Activated T-cell treated with anti-CD3 and anti-CD28 coated beads, Interleukin-2, amount 50 U/mL, for 24 hours (primary cell): Measurements from ENCODE around the gene SLC6A15.

Experiments used
- DNase-seq: peaks from one replicate; pipeline ENCODE4 v3.0.0-alpha.2; 2020
- H3K27ac Mint-ChIP-seq: 2 replicates; pipeline ENCODE4 v1.8.0; 2020; ENCODE audit warnings: mild to moderate bottlenecking, mixed read lengths
- H3K27me3 Mint-ChIP-seq: 2 replicates; pipeline ENCODE4 v1.8.0; 2020; ENCODE audit warnings: mixed read lengths
- H3K36me3 Mint-ChIP-seq: 2 replicates; pipeline ENCODE4 v1.8.0; 2020; ENCODE audit warnings: low read depth, mixed read lengths
- H3K4me1 Mint-ChIP-seq: 2 replicates; pipeline ENCODE4 v1.8.0; 2020; ENCODE audit warnings: low read depth, mixed read lengths
- H3K4me3 Mint-ChIP-seq: 2 replicates; pipeline ENCODE4 v1.8.0; 2020; ENCODE audit warnings: mild to moderate bottlenecking, moderate library complexity, mixed read lengths
- H3K9me3 Mint-ChIP-seq: 2 replicates; pipeline ENCODE4 v1.8.0; 2020; ENCODE audit warnings: mixed read lengths

Gene SLC6A15

DNA sequence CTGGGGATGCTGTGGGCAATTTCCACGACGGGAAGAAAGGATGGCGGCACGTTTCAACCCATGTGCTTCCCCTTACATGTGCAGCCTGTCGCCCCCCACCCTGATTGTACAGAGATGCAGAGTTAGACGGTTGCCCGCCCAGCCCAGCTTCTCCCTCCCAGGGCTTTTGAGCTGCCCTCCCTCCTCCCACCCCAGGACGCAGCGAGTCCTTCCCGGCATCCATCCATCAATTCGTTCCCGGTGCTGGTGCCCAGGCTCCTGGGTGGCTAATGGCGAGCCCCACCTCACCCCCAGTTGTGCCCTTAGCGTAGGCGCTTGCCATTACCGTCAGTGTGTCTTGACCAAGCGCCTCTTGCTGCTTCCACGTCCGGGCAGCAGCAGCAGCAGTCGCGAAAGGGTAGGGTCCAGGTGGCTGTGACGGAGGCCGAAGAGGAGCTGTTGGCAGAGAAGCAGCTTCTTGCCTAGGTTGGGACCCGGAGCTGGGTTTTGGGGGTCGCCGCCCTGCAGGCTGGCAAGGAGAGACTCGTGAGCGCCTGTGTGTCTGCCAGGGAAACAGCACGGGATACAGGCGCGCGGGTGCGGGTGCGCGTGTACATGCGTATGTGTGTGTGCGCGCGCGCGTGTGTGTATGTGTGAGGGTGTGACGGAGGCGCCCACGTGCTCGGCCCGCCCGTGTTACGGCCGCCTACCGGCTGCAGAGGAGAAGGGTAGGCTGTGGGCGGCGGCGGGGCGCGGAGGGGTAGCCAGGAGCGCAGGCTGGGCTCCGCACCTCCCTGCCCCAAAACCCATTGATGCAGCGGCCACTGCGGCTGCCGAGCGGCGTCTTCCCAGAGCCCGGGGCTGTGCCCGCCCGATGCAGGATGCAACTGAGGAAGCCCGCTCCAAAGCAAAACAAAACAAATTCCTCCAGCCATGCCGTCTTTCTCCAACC is at the start of gene SLC6A15:
Gene SLC6A15, minus strand, starts transcription at position 602 of the 931 bp plus-strand sequence. CDS start 20,679 bp downstream, outside the sequence.
- Mint-ChIP-seq H3K27ac (no peak within 1 kb of the TSS), H3K36me3 (no peaks in the 10 kb centered on the region), H3K4me1 (peaks cover 17% of the 10 kb centered on the region), H3K27me3 (peaks cover 44% of the 10 kb centered on the region), H3K4me3 (peak within 1 kb of the TSS; percentile 67), H3K9me3 (no peaks in the 10 kb centered on the region)
- no peak for DNase-seq

DNA sequence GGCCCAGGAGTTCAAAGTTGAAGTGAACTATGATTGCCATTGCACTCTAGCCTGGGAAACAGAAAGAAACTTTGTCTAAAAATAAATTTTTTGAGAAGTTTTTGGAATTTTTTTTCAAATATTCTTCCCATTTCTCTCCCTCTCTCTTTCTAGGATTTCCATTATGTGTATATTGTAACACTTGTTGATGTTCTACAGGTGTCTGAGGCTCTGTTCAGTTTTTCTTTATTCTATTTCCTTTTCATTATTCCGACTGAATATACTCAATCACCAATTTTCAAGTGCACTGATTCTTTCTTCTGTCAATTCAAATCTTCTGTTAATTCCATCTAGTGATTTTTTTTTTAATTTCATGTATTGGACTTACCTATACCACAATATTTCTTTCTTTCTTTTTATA is 48.3 kb upstream of the SLC6A15 start:
- no peaks in the 10 kb centered on the region for H3K27me3 Mint-ChIP-seq
- H3K9me3 Mint-ChIP-seq: no peaks in the 10 kb centered on the region
- no peaks in the 10 kb centered on the region for H3K4me1 Mint-ChIP-seq
- no peak overlapping the region for H3K27ac Mint-ChIP-seq
- H3K4me3 Mint-ChIP-seq: no peak overlapping the region
- H3K36me3 Mint-ChIP-seq: no peaks in the 10 kb centered on the region
- DNase-seq: no peak

DNA sequence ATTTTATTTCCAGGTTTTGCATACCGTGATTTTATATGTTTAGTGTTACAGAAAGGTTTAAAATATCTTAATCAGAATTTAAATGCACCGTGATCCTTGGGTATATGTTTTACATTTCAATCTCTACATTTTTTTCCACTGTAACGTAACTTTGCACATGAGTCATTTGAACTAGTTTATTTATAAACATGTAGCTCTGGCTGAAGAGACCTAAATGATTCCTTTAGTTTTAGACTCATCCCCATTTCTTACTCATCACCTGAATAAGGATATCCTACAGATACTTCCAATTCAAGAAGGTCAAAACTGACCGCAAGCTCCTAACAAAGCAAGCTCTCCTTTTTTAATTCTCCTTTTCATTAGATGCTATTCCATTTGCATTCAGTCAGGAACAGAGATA is 42.7 kb upstream of the SLC6A15 start:
- H3K4me3 Mint-ChIP-seq: no peak overlapping the region
- H3K27me3 Mint-ChIP-seq: no peaks in the 10 kb centered on the region
- no peak overlapping the region for H3K27ac Mint-ChIP-seq
- H3K36me3 Mint-ChIP-seq: no peaks in the 10 kb centered on the region
- DNase-seq: no peak
- no peaks in the 10 kb centered on the region for H3K9me3 Mint-ChIP-seq
- H3K4me1 Mint-ChIP-seq: no peaks in the 10 kb centered on the region

- DNase-seq: no peak
- no peak overlapping the region for H3K27ac Mint-ChIP-seq
- H3K4me3 Mint-ChIP-seq: no peak overlapping the region
- H3K36me3 Mint-ChIP-seq: no peaks in the 10 kb centered on the region
- peaks cover 2% of the 10 kb centered on the region for H3K9me3 Mint-ChIP-seq
- no peaks in the 10 kb centered on the region for H3K4me1 Mint-ChIP-seq
- no peaks in the 10 kb centered on the region for H3K27me3 Mint-ChIP-seq
Measured at GRCh38 chr12:84954415-84954814, 41.8 kb upstream of the SLC6A15 start.

GRCh38 chr12:84950971-84951546 is 38.5 kb upstream of the SLC6A15 start:
- no peaks in the 10 kb centered on the region for H3K27me3 Mint-ChIP-seq
- H3K9me3 Mint-ChIP-seq: peaks cover 2% of the 10 kb centered on the region
- no peak for DNase-seq
- H3K4me3 Mint-ChIP-seq: no peak overlapping the region
- no peaks in the 10 kb centered on the region for H3K36me3 Mint-ChIP-seq
- no peaks in the 10 kb centered on the region for H3K4me1 Mint-ChIP-seq
- no peak overlapping the region for H3K27ac Mint-ChIP-seq

- no peaks in the 10 kb centered on the region for H3K36me3 Mint-ChIP-seq
Measured at GRCh38 chr12:84946753-84947152, 34.2 kb upstream of the SLC6A15 start.

GRCh38 chr12:84937415-84937814 is 24.8 kb upstream of the SLC6A15 start:
- Mint-ChIP-seq H3K4me3 (no peak overlapping the region), H3K4me1 (no peaks in the 10 kb centered on the region), H3K27me3 (no peaks in the 10 kb centered on the region), H3K9me3 (peaks cover 3% of the 10 kb centered on the region), H3K27ac (no peak overlapping the region), H3K36me3 (no peaks in the 10 kb centered on the region)
- no peak for DNase-seq

More at GRCh38 chr12:84946753-84947152, 34.2 kb upstream of the SLC6A15 start:
- Mint-ChIP-seq H3K4me3 (no peak overlapping the region), H3K4me1 (no peaks in the 10 kb centered on the region), H3K27ac (no peak overlapping the region), H3K27me3 (no peaks in the 10 kb centered on the region), H3K9me3 (peaks cover 2% of the 10 kb centered on the region)
- no peak for DNase-seq

- Mint-ChIP-seq H3K27me3 (no peaks in the 10 kb centered on the region), H3K4me3 (no peak overlapping the region), H3K4me1 (no peaks in the 10 kb centered on the region), H3K36me3 (no peaks in the 10 kb centered on the region), H3K27ac (no peak overlapping the region), H3K9me3 (peaks cover 5% of the 10 kb centered on the region)
- DNase-seq: no peak
Measured at GRCh38 chr12:84929501-84929900, 16.9 kb upstream of the SLC6A15 start.

DNA sequence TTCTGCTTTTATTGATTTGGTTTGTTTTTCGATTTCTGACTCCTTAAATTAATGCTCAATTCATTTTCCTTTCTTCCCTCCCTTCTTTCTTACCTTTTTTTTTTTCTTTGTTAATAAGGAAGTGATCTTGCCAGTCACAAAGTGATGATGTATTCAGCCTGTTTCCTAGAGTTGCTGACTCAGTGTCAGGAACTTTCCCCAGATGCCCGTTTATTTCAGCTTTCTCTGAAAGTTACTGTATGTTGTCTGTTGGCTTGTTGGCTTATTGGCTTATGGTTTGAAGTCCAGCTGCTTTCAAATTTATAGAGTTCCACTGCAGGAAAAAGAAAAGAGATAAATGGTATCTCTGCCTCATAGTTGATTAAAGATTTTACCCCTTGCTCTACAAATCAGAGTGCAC is 12.4 kb upstream of the SLC6A15 start:
- DNase-seq: no peak
- Mint-ChIP-seq H3K27me3 (no peaks in the 10 kb centered on the region), H3K4me3 (no peak overlapping the region), H3K27ac (no peak overlapping the region), H3K4me1 (no peaks in the 10 kb centered on the region), H3K9me3 (no peaks in the 10 kb centered on the region), H3K36me3 (no peaks in the 10 kb centered on the region)

GRCh38 chr12:84922693-84923092 is 10.1 kb upstream of the SLC6A15 start:
- no peaks in the 10 kb centered on the region for H3K9me3 Mint-ChIP-seq
- no peak for DNase-seq
- H3K27me3 Mint-ChIP-seq: peaks cover 2% of the 10 kb centered on the region
- no peak overlapping the region for H3K4me3 Mint-ChIP-seq
- no peak overlapping the region for H3K27ac Mint-ChIP-seq
- H3K4me1 Mint-ChIP-seq: no peaks in the 10 kb centered on the region
- H3K36me3 Mint-ChIP-seq: no peaks in the 10 kb centered on the region

DNA sequence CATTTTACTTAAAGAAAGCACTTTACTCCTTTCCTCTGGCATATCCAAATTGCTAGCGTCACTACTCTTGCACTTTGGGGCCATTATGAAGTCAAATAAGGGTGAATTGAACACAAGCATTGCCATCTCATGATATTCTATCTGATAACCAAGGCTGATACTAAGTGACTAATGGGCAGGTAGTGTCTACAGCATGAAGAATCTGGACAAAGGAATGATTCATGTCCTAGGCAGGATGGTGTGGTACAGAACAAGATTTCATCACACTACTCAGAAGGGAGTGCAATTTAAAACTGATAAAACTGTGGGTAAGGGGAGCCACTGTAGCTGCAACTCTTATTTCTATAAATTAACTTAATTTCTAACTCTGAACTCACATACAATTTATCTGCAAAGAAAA is 7.7 kb upstream of the SLC6A15 start:
- H3K27ac Mint-ChIP-seq: no peak overlapping the region
- no peaks in the 10 kb centered on the region for H3K9me3 Mint-ChIP-seq
- DNase-seq: no peak
- H3K36me3 Mint-ChIP-seq: no peaks in the 10 kb centered on the region
- H3K27me3 Mint-ChIP-seq: peaks cover 2% of the 10 kb centered on the region
- no peak overlapping the region for H3K4me3 Mint-ChIP-seq
- H3K4me1 Mint-ChIP-seq: no peaks in the 10 kb centered on the region

DNA sequence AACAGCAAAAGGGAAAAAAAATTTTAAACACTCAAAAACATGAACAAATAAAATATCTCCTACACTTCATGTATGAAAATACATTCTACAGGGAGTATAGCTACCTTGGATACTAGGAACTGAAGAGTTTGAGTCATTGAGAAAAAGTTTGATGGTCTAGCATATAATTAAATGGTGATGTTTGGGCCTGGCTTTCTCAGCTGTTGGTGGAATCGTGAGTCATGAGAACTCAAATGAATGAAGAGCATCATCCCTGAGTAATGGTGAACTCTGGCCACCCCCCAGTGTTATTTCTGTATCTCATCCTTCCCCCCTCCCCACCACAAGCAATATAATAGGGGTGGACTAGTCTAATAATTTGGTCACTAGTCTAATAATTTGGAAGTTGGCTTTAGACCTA is 6.7 kb upstream of the SLC6A15 start:
- H3K9me3 Mint-ChIP-seq: no peaks in the 10 kb centered on the region
- H3K27me3 Mint-ChIP-seq: peaks cover 8% of the 10 kb centered on the region
- H3K4me3 Mint-ChIP-seq: no peak overlapping the region
- H3K27ac Mint-ChIP-seq: no peak overlapping the region
- H3K4me1 Mint-ChIP-seq: no peaks in the 10 kb centered on the region
- no peaks in the 10 kb centered on the region for H3K36me3 Mint-ChIP-seq
- DNase-seq: no peak

DNA sequence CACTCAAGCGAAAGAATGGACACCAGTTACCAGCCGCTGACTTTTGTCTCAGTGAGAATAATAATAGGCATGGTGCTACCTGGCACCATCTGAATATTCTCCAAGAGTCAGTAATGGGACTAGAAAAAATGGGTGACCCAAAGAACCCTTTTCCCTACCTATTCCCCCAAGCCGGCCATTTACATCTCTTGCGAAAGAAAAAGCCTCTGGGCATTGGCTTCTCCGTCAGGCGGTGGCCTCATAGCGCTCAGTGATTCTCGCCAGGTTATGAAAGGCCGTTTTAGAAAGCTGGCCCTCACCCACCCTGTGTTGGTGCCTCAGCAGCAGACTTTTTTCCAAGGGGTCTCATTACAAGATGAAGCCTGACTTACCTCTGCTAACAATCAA is 523 bp upstream of the SLC6A15 start:
- Mint-ChIP-seq H3K4me3 (no peak overlapping the region), H3K36me3 (no peaks in the 10 kb centered on the region), H3K27me3 (peaks cover 44% of the 10 kb centered on the region), H3K9me3 (no peaks in the 10 kb centered on the region), H3K27ac (no peak overlapping the region), H3K4me1 (peaks cover 17% of the 10 kb centered on the region)
- no peak for DNase-seq

- Mint-ChIP-seq H3K4me1 (peaks cover 17% of the 10 kb centered on the region), H3K9me3 (no peaks in the 10 kb centered on the region), H3K36me3 (no peaks in the 10 kb centered on the region), H3K27me3 (peaks cover 44% of the 10 kb centered on the region), H3K27ac (no peak overlapping the region), H3K4me3 (peak overlapping the region; percentile 67)
- DNase-seq: no peak
Measured at GRCh38 chr12:84911271-84912197, 1.1 kb downstream of the SLC6A15 start.
